Endothelial cell of umbilical vein (primary cell): ENCODE data around the gene DIP2A. TPM values are rescaled to one million over a fixed set of nuclear protein-coding genes. Genes with fewer than 3 reads are reported as not detected.

ENCODE experiments used
- BruUV-seq: library from RNA; stranded (reverse); fragments of 400-500 nt; replicated peaks from 2 replicates; lab custom pipeline; 2021; lab: Mats Ljungman, UMichigan
- CTCF ChIA-PET: fragments of 300-600, 350-600 bp; sonication (Branson Sonifier 250); formaldehyde crosslinking; loops from one replicate; lab custom pipeline; 2021; ENCODE audit warnings: antibody characterized with exemption, inconsistent platforms; lab: Charles Lee
- POLR2A ChIA-PET: fragments of 300-600, 350-600 bp; sonication (Branson Sonifier 250); formaldehyde crosslinking; loops from one replicate; lab custom pipeline; 2021; ENCODE audit warnings: antibody characterized with exemption, inconsistent platforms; lab: Charles Lee
- DNase-seq: peaks from one replicate; pipeline ENCODE4 v3.0.0-alpha.2; 2011; ENCODE audit warnings: low read depth, low spot score
- FAIRE-seq: peaks from 2 replicates; lab custom pipeline; 2011; peaks lifted over from hg19 to GRCh38; lab: Jason Lieb, UNC
- H2AFZ ChIP-seq: 2 replicates; pipeline ENCODE4 v1.6.0; 2012; ENCODE audit warnings: low read depth, low read length, control low read depth, inconsistent platforms
- H3K27ac ChIP-seq: 2 replicates; pipeline ENCODE4 v1.5.1; 2011; ENCODE audit warnings: low read depth, mild to moderate bottlenecking, control low read depth, low read length, moderate library complexity; ENCODE audit not compliant: insufficient read depth
- H3K27me3 ChIP-seq, 2 experiments: 2 replicates each; pipeline versions ENCODE4 v1.6.0 to v1.6.1; 2011; ENCODE audit warnings: low read length in 2 of 2, mixed read lengths in 1 of 2; ENCODE audit not compliant: control insufficient read depth in 2 of 2, insufficient read depth in 2 of 2
- H3K36me3 ChIP-seq, 2 experiments: 2 replicates in 1 of 2; 3 replicates in 1 of 2; pipeline ENCODE4 v1.5.1; 2011; ENCODE audit warnings: low read length in 2 of 2, mild to moderate bottlenecking in 1 of 2, moderate library complexity in 1 of 2; ENCODE audit not compliant: control insufficient read depth in 2 of 2, insufficient read depth in 2 of 2; ENCODE audit errors: extremely low read depth in 1 of 2
- H3K4me1 ChIP-seq: 3 replicates; pipeline ENCODE4 v1.5.1; 2011; ENCODE audit warnings: mild to moderate bottlenecking, low read length; ENCODE audit not compliant: control insufficient read depth, insufficient read depth; ENCODE audit errors: extremely low read depth
- H3K4me2 ChIP-seq: 2 replicates; pipeline ENCODE4 v1.6.1; 2011; ENCODE audit warnings: low read length, control low read depth, mixed read lengths; ENCODE audit not compliant: insufficient read depth
- H3K4me3 ChIP-seq, 3 experiments: fragments of 200-600 bp in 1 of 3; sonication (generic), shearing (Covaris generic) in 1 of 3; replicated peaks in 1 of 3; 2 replicates each; pipeline ENCODE4 v1.5.1; 2011 to 2016; ENCODE audit warnings: control low read depth in 3 of 3, low read length in 3 of 3, mild to moderate bottlenecking in 2 of 3, inconsistent platforms in 1 of 3, low read depth in 1 of 3, moderate library complexity in 1 of 3; ENCODE audit not compliant: insufficient read depth in 1 of 3
- H3K79me2 ChIP-seq: 2 replicates; pipeline ENCODE4 v1.6.0; 2012; ENCODE audit warnings: low read length, inconsistent platforms; ENCODE audit not compliant: control insufficient read depth, insufficient read depth
- H3K9ac ChIP-seq: replicated peaks from 2 replicates; pipeline ENCODE3; 2011; ENCODE audit warnings: low read length, control low read depth; ENCODE audit not compliant: insufficient read depth; ENCODE audit errors: extremely low read depth
- H3K9me1 ChIP-seq: replicated peaks from 3 replicates; pipeline ENCODE4 v1.6.0; 2011; ENCODE audit warnings: mild to moderate bottlenecking, low read length; ENCODE audit not compliant: control insufficient read depth, insufficient read depth; ENCODE audit errors: extremely low read depth
- H3K9me3 ChIP-seq: replicated peaks from 2 replicates; pipeline ENCODE4 v1.5.1; 2012; ENCODE audit warnings: low read length, inconsistent platforms; ENCODE audit not compliant: control insufficient read depth, insufficient read depth
- H4K20me1 ChIP-seq: replicated peaks from 2 replicates; pipeline ENCODE3; 2011; ENCODE audit warnings: mild to moderate bottlenecking, low read length; ENCODE audit not compliant: control insufficient read depth, insufficient read depth; ENCODE audit errors: extremely low read depth
- EZH2 ChIP-seq: IDR thresholded peaks from 2 replicates; pipeline ENCODE4 v1.6.1; 2012; ENCODE audit warnings: borderline replicate concordance, low read depth, mild to moderate bottlenecking, moderate library complexity, low read length, inconsistent platforms; ENCODE audit not compliant: severe bottlenecking
- FOS ChIP-seq: IDR thresholded peaks from 2 replicates; pipeline ENCODE4 v1.6.1; 2011; ENCODE audit warnings: mild to moderate bottlenecking, low read length, moderate library complexity, borderline replicate concordance; ENCODE audit not compliant: insufficient read depth
- GATA2 ChIP-seq: IDR thresholded peaks from 2 replicates; pipeline ENCODE4 v1.7.0; 2011; ENCODE audit warnings: low read depth, mild to moderate bottlenecking, moderate library complexity, mixed read lengths, low read length; ENCODE audit not compliant: insufficient read length, insufficient read depth
- JUN ChIP-seq: IDR thresholded peaks from 2 replicates; pipeline ENCODE4 v1.6.1; 2011; ENCODE audit warnings: borderline replicate concordance, low read depth; ENCODE audit not compliant: insufficient read length, insufficient read depth
- MYC ChIP-seq: IDR thresholded peaks from one replicate; pipeline ENCODE4 v1.6.1; 2011; ENCODE audit warnings: mild to moderate bottlenecking, low read depth, low read length
- POLR2A ChIP-seq: IDR thresholded peaks from 2 replicates; pipeline ENCODE4 v1.6.1; 2012; ENCODE audit warnings: low read depth, mild to moderate bottlenecking, control low read depth, low read length
- dilution Hi-C: fragments of 300-500 bp; cut with MboI; formaldehyde crosslinking; loops from one replicate; pipeline ENCODE4 v1.15.0; 2019; ENCODE audit warnings: low sequenced_read_pairs; ENCODE audit not compliant: extremely low pct_ligation_motif_present
- intact Hi-C: fragments of 100-400 bp; cut with micrococcal nuclease; formaldehyde crosslinking; loops from one replicate; pipeline ENCODE4 v1.10.0; 2022
- polyA plus RNA-seq, 4 experiments: library from polyadenylated mRNA; depleted of rRNA in 3 of 4; stranded (reverse) in 3 of 4; unstranded in 1 of 4; fragments of >200 nt; gene quantifications; 2 replicates each; pipeline versions ENCODE4 v1.2.1 to v1.2.3, GENCODE V29; 2011 to 2012; ENCODE audit warnings: missing spikeins in 1 of 4
- total RNA-seq: library from RNA; stranded (reverse); gene quantifications from 2 replicates; pipeline ENCODE4 v1.2.3, GENCODE V29; 2021
- TF ChIP-seq, protein P1 (sequence below), 2 donors: IDR thresholded peaks; 1 replicate in 1 of 2; 2 replicates in 1 of 2; pipeline ENCODE4 v1.5.1; 2011; ENCODE audit warnings: low read length in 2 of 2, mild to moderate bottlenecking in 2 of 2, moderate library complexity in 2 of 2, control low read depth in 1 of 2, inconsistent platforms in 1 of 2, low read depth in 1 of 2; ENCODE audit not compliant: insufficient read depth in 1 of 2; ENCODE audit errors: extremely low read depth in 1 of 2
- TF ChIP-seq, protein P2 (sequence below): IDR thresholded peaks from 2 replicates; pipeline ENCODE4 v1.6.1; 2011; ENCODE audit not compliant: insufficient read depth, insufficient read length

DIP2A gene
- total and polyA plus RNA-seq, 2 donors (not counting 3 experiments of a cell fraction or from before 2014, with no cell fraction given) = 34.5 to 62.1 TPM

DNA sequence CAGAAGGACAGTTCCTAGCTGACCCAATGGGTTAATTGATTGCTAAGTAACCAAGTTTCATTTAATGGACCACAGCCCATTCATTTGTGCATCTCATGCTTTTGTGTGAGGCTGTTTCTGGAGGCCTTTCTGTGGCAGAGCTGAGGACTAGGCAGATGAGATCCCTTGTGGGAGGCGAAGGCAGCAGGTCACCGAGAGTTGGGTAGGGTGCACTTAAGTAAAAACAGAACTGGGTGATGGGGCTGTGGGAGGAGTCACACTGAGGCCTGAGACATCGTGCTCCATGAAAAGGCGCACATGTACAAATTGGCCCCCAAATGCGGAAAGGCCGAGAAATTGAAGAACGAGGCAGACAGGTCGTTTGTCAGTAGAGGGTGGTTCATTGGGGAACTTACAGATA, 85.3 kb downstream of the DIP2A start:
- no TSS peak for BruUV-seq
- no peak overlapping the region for H3K27ac ChIP-seq
- H3K9me1 ChIP-seq = no peaks in the 10 kb centered on the region
- FAIRE-seq = no peak
- no peaks in the 10 kb centered on the region for H3K27me3 ChIP-seq
- H3K9me3 ChIP-seq = no peaks in the 10 kb centered on the region
- no peaks in the 10 kb centered on the region for H4K20me1 ChIP-seq
- peaks cover 0 to 40% of the 10 kb centered on the region in 2 experiments for H3K36me3 ChIP-seq
- H3K79me2 ChIP-seq = no peaks in the 10 kb centered on the region
- POLR2A ChIA-PET = no interaction called here
- CTCF ChIA-PET = no interaction called here
- intact Hi-C loops (no loop called here), dilution Hi-C loops (no loop called here)
- no peak for DNase-seq
- H3K4me2 ChIP-seq = no peak overlapping the region
- TF ChIP-seq EZH2 = no peak
- TF ChIP-seq MYC = no peak
- TF ChIP-seq, protein P1, sequence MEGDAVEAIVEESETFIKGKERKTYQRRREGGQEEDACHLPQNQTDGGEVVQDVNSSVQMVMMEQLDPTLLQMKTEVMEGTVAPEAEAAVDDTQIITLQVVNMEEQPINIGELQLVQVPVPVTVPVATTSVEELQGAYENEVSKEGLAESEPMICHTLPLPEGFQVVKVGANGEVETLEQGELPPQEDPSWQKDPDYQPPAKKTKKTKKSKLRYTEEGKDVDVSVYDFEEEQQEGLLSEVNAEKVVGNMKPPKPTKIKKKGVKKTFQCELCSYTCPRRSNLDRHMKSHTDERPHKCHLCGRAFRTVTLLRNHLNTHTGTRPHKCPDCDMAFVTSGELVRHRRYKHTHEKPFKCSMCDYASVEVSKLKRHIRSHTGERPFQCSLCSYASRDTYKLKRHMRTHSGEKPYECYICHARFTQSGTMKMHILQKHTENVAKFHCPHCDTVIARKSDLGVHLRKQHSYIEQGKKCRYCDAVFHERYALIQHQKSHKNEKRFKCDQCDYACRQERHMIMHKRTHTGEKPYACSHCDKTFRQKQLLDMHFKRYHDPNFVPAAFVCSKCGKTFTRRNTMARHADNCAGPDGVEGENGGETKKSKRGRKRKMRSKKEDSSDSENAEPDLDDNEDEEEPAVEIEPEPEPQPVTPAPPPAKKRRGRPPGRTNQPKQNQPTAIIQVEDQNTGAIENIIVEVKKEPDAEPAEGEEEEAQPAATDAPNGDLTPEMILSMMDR (IDR thresholded peaks at IDR 0.05; ENCODE audit: extremely low read depth in 1 of 2, insufficient read depth in 1 of 2, low read depth in 1 of 2, low read length in 2 of 2) = no peak
- no peak for TF ChIP-seq POLR2A
- TF ChIP-seq GATA2 = no peak
- no peak for TF ChIP-seq FOS
- TF ChIP-seq, protein P2, sequence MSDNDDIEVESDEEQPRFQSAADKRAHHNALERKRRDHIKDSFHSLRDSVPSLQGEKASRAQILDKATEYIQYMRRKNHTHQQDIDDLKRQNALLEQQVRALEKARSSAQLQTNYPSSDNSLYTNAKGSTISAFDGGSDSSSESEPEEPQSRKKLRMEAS = no peak
- no peak for TF ChIP-seq JUN
- no peak overlapping the region for H3K4me3 ChIP-seq
- no peak overlapping the region for H2AFZ ChIP-seq
- no peaks in the 10 kb centered on the region for H3K4me1 ChIP-seq
- H3K9ac ChIP-seq = no peak overlapping the region
